ENCODE data around the gene TMEM91.

TMEM91 gene

DNA sequence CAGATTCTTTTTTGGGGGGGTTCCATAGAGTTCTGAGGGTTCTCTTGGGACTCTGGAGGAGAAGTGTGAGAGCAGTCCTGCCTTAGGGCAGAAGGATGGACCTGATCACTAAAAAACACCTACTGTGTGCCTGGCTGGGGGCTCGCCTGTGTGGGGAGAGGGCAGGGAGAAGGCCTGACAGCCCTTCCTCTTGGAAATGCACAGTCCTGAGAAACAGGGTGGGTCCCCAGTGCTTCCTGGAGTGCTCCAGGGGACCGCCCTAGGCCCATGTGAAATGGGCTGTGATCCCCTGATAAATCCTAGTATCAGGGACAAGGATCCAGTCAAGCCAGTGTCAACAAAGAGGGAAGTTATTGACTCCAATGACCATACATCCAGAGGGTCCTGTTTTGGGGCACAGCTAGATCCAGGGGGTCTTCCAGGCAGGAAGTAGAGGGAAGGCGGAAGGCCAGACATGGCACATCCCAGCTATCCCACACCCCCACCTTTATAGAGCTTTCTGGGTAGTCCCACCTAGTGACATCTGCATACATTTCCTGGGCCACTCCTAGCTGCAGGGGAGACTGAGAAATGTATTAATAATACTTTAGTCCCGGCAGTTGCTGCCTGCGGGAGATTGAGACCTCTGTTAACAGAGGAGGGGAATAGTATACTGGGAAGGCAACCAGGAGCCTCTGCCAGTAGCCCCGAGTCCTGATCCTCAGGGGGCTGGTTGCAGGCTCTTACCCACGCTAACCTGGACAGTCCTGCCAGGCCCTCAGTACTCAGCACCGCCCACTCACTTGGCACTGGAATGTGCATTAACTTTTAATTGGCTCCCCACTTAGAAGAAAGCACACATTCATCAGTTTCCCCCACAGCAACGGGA, 35.0 kb downstream of the TMEM91 start:
- DNase-seq (ENCODE audit: low read depth in 2 of 2) = no peak

DNA sequence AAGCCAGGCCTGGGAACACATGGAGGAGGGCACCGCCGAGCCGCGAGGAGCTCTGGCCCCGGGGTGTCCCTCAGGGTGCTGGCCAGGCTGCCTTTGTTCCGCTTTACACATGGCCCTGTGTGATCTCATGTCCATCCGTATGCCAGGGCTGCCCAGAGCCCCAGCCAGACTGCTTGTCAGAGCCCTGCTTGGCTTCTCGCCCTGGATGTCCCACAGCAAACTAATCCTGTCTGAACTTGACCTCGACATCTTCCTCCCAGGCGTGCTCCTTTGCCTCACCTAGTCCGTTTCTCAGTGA, 35.6 kb downstream of the TMEM91 start:
- no peak for DNase-seq (ENCODE audit: low read depth in 2 of 2)

DNA sequence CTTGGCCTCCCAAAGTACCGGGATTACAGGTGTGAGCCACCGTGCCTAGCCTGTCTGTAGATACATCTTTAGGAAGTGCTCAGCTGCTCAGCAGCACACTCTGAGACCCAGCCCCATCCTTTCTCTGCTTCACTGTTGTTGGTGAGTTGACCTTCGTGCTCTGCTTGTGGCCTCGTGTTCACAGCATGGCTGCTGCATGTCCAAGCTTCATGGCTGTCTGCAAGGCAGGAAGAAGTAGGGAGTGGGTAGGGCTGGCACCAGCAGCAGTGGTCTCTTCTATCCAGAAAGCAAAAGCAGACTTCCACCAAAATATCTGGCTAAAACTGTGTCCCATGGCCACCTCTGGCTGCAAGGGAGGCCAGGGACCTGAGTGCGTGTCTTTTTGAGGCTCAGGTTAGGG, 36.6 kb downstream of the TMEM91 start:
- no peak for DNase-seq (ENCODE audit: low read depth in 2 of 2)

DNA sequence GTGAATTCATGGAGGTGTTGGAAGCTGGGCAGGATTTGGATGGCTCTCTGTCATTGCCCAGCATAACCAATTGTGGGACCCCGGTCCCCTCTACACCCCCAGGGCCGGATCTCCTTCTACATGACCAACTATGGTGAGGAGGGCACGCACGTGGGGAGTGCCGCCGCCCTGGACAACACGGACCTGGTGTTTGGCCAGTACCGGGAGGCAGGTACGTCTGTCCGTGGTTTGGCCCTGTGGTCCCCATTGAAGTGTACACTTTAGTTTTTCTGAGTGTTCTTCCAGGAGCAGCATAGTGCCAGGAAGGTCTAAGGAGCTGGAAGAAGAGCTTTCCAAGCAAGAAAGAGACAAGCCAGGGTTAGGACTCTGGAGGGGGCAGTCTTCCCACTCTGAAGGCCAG, 37.6 kb downstream of the TMEM91 start:
- no peak for DNase-seq (ENCODE audit: low read depth in 2 of 2)

DNA sequence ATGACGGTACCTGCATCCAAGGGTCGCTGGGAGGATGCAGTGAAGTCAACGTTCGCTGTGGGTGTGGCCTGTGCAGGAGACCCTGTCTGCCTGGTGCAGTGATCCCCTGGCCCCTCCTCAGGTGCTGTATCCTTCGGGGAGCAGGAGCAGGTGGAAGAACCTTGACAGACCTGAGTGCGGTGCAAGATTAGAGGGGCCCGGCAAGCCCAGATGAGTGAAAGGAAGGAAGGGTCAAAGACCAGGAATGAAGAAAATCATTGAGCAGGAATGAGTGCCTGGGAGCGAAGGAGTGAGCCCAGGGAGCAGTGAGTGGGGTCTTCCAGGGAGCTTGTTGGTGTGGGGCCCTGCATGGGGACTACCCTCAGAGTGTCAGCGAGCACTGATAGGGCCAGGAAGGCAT, 38.1 kb downstream of the TMEM91 start:
- no peak for DNase-seq (ENCODE audit: low read depth in 2 of 2)

DNA sequence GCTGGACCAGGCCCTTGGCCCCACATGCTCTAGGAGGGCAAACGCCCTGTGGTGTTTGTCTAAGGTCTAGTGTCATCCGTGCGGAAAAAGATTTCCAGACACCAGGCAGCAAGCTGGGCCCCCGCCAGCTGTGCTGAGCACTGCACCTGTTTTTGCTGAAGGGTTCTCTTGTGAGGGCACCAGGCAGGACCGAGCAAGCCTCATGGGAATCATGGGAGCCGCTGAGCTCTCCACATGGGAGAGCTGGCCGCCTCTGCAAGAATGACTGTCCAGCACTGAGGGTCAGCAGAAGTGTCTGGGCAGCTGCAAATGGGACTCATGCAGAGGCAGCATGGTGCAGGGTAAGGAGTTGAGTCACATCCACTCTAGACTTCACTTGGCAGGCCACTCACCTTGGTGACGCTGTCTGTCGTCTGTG, 38.8 kb downstream of the TMEM91 start:
- no peak for DNase-seq (ENCODE audit: low read depth in 2 of 2)

DNA sequence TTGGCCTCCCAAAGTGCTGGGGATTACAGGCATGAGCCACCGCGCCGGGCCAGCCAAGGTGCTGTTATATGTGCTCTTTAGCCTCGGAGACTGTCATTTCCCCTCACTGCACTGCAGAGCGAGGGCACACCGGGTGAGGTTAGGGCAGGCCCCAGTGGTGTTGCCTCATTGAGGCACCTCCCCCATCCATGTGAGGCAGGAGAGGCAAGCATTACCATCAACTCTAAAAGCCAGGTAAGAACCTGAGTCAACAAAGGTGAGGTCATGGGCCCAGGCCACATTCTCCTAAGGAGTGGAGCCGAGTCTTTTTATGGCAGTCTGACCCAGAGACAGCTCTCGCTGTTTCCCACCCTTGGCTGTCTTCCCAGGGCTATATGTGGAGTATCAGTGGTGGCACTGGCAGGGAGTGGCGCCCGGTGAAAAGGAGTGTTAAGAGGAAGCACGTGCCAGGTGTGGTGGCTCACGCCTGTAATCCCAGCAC, 39.9 kb downstream of the TMEM91 start:
- DNase-seq (ENCODE audit: low read depth in 2 of 2) = no peak

DNA sequence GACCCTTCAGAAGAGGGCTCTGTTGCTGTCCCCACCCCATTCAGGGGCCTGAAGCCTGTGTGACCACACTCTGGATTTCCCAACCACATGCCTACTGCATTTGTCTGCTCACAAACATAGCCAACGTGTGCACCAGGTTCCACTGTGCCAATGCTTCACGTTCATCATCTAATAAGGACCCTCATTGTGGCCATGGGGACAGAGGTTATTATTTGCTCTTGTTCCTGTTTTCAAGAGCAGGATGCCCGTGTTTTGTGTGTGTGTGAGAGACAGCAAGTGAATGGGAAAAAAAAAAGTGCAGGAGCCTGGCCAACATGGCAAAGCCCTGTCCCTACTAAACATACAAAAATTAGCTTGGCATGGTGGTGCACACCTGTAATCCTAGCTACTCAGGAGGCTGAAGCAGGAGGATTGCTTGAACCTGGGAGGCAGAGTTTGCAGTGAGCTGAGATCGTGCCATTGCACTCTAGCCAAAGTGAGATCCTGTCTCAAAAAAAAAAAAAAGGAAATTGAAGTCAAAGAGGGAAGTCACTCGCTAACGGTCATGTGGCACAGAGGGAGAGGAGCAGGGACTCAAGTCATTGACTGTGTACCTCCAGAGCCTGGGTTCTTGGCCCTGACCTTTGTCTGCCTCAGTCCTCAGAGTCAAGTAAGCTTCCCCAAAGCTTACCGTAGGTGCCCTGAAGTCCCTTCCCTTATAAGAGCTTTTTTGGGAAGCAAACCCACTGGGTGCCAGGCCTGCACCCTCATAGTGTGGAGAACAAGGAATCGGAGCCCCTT, 44.0 kb downstream of the TMEM91 start:
- DNase-seq (ENCODE audit: low read depth in 2 of 2) = no peak

DNA sequence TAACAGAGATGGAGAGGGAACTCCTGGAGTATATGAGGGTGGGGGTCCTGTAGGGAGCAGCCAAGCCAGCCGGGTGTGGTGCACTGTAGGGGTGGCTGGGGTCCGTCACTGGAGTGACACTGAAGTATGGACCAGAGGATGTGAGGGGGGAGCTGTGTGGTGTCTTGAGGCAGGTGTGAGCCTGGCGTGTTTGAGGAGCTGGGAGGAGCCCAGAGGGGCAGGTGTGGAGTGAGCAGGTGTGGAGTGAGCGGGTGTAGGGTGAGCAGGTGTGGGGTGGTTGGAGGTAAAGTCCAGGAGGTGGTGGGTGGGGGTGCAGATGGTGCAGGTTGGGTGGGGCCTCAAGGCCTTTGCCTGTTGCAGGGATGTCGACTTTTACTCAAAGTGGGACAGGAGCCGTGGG, 45.0 kb downstream of the TMEM91 start:
- DNase-seq (ENCODE audit: low read depth in 2 of 2) = no peak

DNA sequence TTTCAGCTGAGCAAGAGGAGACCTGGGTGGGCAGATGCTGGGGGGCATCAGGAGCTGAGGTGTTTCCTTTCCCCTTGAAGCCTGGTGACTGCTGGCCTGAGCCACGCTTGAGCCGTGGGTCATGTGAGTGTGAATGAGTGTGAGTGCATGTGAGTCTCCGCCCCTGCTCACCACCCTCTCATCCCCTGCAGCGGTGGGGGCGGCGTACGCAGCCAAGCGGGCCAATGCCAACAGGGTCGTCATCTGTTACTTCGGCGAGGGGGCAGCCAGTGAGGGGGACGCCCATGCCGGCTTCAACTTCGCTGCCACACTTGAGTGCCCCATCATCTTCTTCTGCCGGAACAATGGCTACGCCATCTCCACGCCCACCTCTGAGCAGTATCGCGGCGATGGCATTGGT, 45.6 kb downstream of the TMEM91 start:
- no peak for DNase-seq (ENCODE audit: low read depth in 2 of 2)

DNA sequence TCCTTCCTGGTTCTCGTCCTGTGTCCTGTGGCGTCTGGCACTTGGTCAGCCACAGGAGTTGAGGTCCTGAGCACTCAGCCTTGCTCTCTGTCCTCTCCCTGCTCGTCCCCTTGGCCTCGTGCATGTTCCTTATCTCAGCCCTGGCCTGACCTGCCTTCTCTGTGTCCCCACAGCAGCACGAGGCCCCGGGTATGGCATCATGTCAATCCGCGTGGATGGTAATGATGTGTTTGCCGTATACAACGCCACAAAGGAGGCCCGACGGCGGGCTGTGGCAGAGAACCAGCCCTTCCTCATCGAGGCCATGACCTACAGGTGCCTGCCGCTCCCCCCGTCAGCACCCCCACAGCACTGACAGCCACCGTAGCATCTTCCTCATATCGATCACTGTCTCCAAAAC, 46.1 kb downstream of the TMEM91 start:
- DNase-seq (ENCODE audit: low read depth in 2 of 2) = no peak

DNA sequence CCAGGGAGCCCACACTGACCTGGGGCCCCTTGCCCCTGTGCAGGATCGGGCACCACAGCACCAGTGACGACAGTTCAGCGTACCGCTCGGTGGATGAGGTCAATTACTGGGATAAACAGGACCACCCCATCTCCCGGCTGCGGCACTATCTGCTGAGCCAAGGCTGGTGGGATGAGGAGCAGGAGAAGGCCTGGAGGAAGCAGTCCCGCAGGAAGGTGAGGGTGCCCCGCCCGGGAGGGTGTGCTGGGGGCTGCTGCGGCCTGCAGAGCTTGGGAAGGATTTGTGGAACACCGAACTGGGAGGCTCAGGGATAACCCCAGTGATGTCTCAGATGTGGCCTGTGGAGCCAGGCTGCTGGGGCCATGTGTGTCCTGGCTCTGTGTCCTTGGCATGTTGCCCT, 46.6 kb downstream of the TMEM91 start:
- no peak for DNase-seq (ENCODE audit: low read depth in 2 of 2)

DNA sequence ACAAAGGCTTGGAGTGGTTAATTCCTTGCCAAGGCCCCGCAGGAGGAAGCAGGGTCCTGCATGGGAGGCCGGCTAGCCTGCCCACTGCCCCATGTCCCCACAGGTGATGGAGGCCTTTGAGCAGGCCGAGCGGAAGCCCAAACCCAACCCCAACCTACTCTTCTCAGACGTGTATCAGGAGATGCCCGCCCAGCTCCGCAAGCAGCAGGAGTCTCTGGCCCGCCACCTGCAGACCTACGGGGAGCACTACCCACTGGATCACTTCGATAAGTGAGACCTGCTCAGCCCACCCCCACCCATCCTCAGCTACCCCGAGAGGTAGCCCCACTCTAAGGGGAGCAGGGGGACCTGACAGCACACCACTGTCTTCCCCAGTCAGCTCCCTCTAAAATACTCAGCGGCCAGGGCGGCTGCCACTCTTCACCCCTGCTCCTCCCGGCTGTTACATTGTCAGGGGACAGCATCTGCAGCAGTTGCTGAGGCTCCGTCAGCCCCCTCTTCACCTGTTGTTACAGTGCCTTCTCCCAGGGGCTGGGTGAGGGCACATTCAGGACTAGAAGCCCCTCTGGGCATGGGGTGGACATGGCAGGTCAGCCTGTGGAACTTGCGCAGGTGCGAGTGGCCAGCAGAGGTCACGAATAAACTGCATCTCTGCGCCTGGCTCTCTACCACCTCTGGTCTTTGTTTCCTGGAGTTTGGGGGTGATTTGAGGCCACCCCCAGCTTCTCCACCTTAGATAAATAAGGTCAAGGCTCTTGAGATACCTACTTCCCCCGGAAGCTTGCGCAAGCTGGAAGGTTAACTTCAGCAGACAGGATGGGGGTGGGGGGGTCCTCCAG, 48.2 kb downstream of the TMEM91 start:
- DNase-seq (ENCODE audit: low read depth in 2 of 2) = no peak

DNA sequence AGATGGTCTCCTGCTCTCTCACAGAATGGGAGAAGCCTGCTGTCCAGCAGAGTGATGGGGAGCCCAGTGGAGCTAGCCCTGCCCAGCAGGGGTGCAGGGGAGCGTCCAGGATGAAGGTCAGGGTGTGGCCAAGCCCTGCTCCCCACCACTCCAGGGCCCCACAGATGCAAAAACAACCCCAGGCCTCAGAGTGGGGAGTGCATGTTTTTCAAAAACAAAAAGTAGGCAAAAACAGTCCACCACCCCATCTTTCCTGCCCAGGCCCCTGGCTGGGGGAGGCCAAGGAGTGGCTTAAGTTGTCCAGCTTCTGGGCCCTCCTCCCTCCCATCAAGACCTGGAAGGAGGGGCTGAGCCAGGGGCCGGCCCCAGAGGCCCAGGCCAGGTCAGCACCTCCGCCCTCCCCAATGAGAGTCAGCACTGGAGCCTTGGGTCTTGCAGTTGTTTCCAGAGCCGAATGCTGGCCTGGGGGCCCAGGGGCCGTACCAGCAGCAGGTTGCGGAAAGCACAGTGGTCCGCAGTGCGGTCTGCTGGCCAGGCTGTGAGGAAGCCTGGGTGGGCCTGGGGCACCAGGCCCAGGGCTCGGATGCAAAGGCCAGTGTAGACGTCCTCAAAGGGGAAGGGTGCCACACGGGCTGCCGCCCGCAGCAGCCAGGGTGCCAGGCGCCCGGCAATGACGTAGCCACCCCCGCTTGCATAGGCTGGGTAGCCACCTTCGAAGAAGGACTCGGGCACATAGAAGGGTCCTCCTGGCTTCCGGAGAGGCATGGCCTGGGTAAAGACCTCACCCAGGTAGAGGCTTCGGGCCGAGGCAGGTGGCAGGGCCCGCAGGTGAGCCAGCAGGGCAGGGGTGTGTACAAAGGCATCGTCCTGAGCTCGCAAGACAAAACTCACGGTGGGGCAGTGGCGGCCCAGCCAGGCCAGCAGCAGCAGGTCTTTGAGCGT, 49.1 kb downstream of the TMEM91 start:
- DNase-seq (ENCODE audit: low read depth in 2 of 2) = no peak

DNA sequence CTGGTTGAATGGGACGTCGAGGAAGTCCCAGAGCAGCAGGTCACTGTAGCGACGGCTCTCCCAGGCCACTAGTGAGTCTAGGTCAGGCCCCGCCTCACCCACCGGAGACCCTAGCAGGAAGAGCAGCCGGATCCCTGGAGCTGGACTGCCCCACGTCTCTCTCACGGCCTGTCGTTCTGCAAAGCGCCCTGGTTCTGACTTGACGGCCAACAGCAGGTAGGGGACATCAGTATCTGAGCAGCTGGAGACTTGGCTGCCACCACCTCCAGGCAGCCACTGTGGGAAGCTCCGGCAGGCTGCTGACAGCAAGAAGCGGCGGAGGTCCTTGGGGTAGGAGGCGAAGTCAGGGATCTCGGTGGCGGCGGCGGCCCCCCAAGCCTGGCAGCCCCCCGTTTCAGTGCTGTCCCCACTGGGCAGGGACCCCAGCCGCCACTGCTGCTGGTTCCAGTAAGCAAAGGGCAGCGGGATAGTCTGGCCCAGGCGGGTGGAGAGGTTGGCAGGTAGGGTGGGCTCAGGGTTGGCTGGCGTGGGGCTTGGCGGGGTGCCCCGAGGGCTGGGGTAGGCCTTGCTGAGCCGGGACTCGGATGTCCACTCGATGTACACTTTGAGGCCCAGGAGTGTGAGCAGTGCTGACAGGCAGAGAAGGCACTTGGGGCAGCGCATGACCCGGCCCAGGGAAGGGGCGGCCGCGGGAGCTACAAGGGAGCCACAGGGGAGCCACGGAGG, 49.9 kb downstream of the TMEM91 start:
- no peak for DNase-seq (ENCODE audit: low read depth in 2 of 2)

DNA sequence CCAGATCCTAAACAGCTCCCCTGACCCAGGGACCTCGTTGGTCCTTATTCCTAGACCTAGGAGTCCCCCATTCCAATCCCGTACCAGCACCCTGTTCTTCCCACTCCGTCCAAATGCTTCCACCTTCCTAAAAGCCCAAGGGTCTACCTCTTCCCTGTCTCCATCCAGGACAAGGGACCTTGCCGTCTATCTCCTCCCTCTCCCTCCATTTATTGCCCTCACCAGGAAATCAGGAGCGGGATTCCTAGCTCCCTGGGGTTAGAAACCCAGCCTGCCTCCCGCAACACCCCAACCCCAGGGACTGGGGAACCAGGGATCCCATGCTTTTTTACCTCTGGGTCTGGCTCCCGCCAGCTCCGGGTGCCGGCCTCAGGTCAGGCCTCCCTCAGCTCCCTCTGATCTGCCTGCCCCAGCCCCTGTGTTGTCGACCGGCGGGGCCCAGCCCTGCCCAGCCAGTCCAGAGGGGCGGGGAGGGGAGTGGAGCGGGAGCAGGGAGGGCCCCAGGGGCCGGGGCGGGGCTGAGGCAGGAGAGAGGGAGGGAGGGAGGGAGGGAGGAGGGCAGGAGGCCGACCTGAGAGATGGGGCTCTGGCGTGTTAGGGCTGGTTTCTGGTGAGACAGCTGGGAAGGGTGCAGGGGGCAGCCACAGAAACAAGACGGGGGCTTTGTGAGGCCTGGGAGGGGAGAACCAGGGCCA, 50.8 kb downstream of the TMEM91 start, which contains the start of gene B3GNT8:
Gene B3GNT8, minus strand, starts transcription at position 423 of the 695 bp plus-strand sequence. CDS start 596 bp downstream, outside the sequence.
- peak; percentile 9 to 10 for DNase-seq (ENCODE audit: low read depth in 2 of 2)

DNA sequence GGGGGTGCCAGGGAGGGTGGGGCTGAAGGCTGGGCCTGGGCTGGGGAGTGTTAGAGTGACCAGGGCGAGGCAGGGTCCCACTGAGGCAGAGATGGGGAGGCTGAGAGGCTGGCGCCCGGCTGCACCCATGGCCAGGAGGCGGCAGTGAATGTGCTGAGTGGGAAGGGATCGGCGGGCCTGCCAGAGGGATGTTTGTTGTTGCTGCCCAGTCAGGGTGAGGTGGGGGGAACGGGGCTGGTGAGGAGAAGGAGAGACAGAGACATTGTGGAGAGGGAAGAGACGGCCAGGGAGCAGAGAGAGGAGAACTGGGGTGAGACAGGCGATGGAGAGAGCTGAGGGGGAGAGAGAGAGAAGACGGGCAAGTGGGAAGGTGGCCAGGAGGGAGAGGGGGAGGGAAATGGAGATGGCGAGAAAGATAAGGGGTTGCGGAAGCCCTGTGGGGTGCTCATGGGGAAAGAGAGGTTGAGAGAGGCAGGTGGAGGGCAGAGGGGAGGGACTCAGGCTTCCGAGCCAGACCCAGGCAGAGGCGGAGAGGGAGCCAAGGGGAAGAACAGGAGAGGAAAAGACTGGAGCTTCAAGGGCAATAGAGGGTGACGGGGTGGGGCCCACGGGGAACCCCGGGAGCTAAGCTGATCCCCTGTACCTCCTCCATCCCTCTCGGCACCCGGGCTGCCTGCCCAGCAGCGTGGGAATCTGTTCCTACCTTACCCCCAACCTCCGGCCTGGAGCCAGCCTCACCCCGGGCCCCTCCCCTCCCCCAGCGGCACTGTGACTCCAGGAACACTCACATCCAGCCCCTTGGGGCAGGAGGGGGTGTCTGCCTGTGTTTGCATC, 51.5 kb downstream of the TMEM91 start:
- no peak for DNase-seq (ENCODE audit: low read depth in 2 of 2)

DNA sequence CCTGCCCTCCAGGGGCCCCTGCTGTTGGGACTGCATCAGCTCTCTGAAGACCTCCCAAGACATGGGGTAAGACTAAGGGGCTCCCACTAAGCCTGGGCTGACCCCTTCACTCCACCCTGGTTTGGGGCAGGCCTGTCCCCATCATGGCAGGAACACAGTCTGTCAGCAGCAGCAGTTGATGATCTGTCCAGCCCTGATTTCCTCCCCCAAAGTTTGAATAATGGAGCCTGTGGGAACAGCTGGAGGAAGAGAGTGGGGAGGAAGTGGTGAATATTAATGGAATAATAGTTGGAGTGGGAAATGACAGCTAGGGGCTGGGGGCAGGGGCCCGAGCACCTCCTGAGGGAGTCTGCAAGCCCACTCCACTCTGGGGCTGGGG, 52.1 kb downstream of the TMEM91 start:
- no peak for DNase-seq (ENCODE audit: low read depth in 2 of 2)

DNA sequence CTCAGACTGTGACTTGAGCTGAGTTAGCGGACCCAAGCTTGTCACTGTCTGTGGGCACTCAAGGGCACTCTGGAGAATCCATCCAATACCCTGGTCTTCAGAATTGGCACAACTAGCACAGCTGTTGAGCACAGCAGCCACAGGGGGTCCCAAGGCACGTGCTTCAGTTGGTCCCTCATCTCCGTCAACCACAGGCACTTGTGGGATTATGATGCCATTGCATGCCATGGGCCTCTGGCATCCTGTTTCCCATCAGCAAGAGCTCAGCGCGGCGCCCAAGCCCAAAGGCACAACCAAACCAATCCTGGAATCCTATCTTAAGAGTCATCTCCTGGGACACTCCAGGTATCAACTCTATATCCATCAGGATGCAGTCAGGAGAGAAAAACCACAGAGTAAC, 54.6 kb downstream of the TMEM91 start:
- no peak for DNase-seq (ENCODE audit: low read depth in 2 of 2)
